GM12878 (cell line): Measurements from ENCODE around the gene PLK5.

Experiments used
- BCL11A ChIP-seq: IDR thresholded peaks from 2 replicates; pipeline ENCODE4 v1.6.1; 2011; ENCODE audit warnings: low read depth, low read length
- CTCF ChIP-seq, 3 experiments: IDR thresholded peaks in 2 of 3; conservative IDR thresholded peaks in 1 of 3; 2 replicates each; pipeline ENCODE4 v1.5.1; 2011; ENCODE audit warnings: low read depth in 3 of 3, low read length in 3 of 3, mild to moderate bottlenecking in 3 of 3, control low read depth in 2 of 3, moderate library complexity in 2 of 3, inconsistent platforms in 1 of 3, mixed read lengths in 1 of 3; ENCODE audit not compliant: control insufficient read depth in 2 of 3, insufficient read depth in 1 of 3; ENCODE audit errors: extremely low read depth in 1 of 3
- HDGF ChIP-seq: fragments of 450-650 bp; IDR thresholded peaks from 2 replicates; pipeline ENCODE4 v1.6.1; 2016; ENCODE audit warnings: antibody characterized with exemption
- KDM1A ChIP-seq: fragments of 200-600 bp; sonication (generic); IDR thresholded peaks from 2 replicates; pipeline ENCODE4 v1.6.1; 2016; ENCODE audit warnings: borderline replicate concordance
- RAD21 ChIP-seq: IDR thresholded peaks from 2 replicates; pipeline ENCODE4 v1.6.1; 2011; ENCODE audit warnings: mild to moderate bottlenecking, low read depth, low read length, moderate library complexity; ENCODE audit not compliant: insufficient read depth
- SP1 ChIP-seq: IDR thresholded peaks from one replicate; pipeline ENCODE4 v1.6.1; 2011; ENCODE audit warnings: low read depth, low read length
- USF1 ChIP-seq: IDR thresholded peaks from 2 replicates; pipeline ENCODE4 v1.6.1; 2011; ENCODE audit warnings: borderline replicate concordance, low read depth, mild to moderate bottlenecking, moderate library complexity, mixed read lengths, low read length; ENCODE audit not compliant: insufficient read depth; ENCODE audit errors: extremely low read length
- ZBTB33 ChIP-seq: fragments of 450-650 bp; IDR thresholded peaks from 2 replicates; pipeline ENCODE4 v1.6.1; 2017; ENCODE audit warnings: mild to moderate bottlenecking
- ZNF274 ChIP-seq: IDR thresholded peaks from one replicate; pipeline ENCODE4 v1.8.0; 2011; ENCODE audit not compliant: insufficient read length, insufficient read depth
- TF ChIP-seq, protein P1 (sequence below): IDR thresholded peaks from 2 replicates; pipeline ENCODE4 v1.6.1; 2011; ENCODE audit warnings: mild to moderate bottlenecking, low read depth, low read length, moderate library complexity; ENCODE audit not compliant: insufficient replicate concordance

GRCh38 chr19:1576242-1577089 lies 52.6 kb downstream of the PLK5 start:
- no peak for TF ChIP-seq HDGF
- TF ChIP-seq KDM1A = no peak
- TF ChIP-seq ZBTB33 = no peak
- no peak for TF ChIP-seq SP1
- TF ChIP-seq CTCF (IDR thresholded peaks at IDR 0.05 in 2 of 3, conservative IDR thresholded peaks at IDR 0.05 in 1 of 3; ENCODE audit: control insufficient read depth in 2 of 3, extremely low read depth in 1 of 3, insufficient read depth in 1 of 3, low read depth in 3 of 3, low read length in 3 of 3) = no peak
- TF ChIP-seq ZNF274 = no peak
- TF ChIP-seq, protein P1, sequence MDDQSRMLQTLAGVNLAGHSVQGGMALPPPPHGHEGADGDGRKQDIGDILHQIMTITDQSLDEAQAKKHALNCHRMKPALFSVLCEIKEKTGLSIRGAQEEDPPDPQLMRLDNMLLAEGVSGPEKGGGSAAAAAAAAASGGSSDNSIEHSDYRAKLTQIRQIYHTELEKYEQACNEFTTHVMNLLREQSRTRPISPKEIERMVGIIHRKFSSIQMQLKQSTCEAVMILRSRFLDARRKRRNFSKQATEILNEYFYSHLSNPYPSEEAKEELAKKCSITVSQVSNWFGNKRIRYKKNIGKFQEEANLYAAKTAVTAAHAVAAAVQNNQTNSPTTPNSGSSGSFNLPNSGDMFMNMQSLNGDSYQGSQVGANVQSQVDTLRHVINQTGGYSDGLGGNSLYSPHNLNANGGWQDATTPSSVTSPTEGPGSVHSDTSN = no peak
- TF ChIP-seq USF1 = no peak
- TF ChIP-seq BCL11A = no peak
- no peak for TF ChIP-seq RAD21
